ENCODE results near the gene KANK3.
"Not testable (repeated sequence)": the region's sequence is repeated elsewhere in the genome, so short reads cannot be mapped to it uniquely, and the experiment has no call there.

KANK3 gene

DNA sequence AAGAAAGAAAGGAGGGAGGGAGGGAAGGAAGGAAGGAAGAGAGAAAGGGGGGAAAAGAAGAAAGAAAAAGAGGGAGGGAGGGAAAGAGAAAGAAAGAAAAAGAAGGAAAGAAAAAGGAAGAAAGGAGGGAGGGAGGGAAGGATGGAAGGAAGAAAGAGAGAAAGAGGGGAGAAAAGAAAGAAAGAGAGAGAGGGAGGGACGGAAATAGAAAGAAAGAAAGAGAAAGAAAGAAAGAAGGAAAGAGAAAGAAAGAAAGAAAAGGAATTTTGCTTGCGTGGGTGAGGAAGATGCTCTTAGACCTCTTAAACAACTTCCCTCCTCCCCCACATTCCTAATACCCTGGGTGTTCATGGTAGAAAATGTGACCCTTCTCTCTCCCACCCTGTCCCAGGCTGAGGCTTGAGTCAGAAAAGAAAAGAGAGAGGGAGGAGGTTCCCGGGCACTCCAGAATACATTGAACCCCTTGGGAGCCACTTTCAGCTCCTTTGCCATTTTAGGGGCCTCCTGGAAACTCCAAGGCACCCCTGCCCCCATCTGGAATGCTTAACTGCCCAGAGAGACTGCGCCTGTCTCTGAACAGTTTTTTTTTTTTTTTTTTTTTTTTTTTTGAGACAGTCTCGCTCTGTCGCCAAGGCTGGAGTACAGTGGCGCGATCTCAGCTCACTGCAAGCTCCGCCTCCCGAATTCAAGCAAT lies 9.2 kb upstream of the KANK3 start:
- H3K36me3 ChIP-seq: no peaks in the 10 kb centered on the region
- peaks cover 0 to 3% (median 0%) of the 10 kb centered on the region in 11 experiments; a peak in 3 of 22 replicates for H3K27me3 ChIP-seq
- TF ChIP-seq Cebpa-rat (IDR thresholded peaks at IDR 0.05): no peak
- peaks cover 0 to 8% (median 0%) of the 10 kb centered on the region in 11 experiments; a peak in 5 of 22 replicates for H3K9me3 ChIP-seq (replicated peaks in 1 of 11)
- H3K9ac ChIP-seq: no peak overlapping the region
- no peak overlapping the region for H3K4me3 ChIP-seq
- H3K27ac ChIP-seq: no peak overlapping the region
- peaks cover 21 to 54% (median 39%) of the 10 kb centered on the region in 10 experiments for H3K4me1 ChIP-seq
- H3K4me2 ChIP-seq: peak overlapping the region in 10 of 11 experiments; percentile 1 to 41 (median 22); a peak in 10 of 22 replicates
- H4K20me1 ChIP-seq: no peaks in the 10 kb centered on the region

DNA sequence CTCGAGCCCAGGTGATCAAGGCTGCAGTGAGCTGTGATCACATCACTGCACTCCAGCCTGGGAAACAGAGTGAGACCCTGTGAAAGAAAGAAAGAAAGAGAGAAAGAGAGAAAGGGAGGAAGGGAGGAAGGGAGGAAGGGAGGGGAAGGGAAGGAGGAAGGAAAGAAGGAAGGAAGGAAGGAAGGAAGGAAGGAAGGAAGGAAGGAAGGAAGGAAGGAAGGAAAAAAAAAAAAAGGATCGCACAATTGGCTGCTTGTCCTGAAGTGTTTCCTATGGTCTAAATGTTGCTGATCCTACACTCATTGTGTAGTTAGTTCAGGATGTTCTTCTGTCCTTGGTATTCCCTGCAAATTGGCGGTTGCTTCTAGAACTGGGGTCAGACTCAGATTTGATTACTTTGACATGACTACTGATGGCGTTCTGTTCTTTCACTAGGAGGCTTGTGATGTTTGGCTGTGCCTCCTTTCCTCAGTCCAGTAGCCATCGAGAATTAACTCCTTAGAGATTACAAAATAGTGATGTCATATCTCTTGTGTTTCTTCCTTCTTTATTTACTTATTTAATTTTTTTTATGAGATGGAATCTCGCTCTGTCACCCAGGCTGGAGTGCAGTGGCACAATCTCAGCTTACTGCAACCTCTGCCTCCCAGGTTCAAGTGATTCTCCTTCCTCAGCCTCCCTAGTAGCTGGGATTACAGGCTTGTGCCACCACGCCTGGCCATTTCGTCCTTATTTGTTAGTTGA lies 6.7 kb upstream of the KANK3 start:
- H4K20me1 ChIP-seq; H3K27ac ChIP-seq; H3K4me3 ChIP-seq; H3K9me3 ChIP-seq (replicated peaks in 1 of 11); H3K27me3 ChIP-seq; H3K9ac ChIP-seq; H3K36me3 ChIP-seq: not testable (repeated sequence)
- peak overlapping the region in 7 of 11 experiments; percentile 15 to 63 (median 26); a peak in 11 of 22 replicates for H3K4me2 ChIP-seq
- peaks cover 17 to 46% (median 33%) of the 10 kb centered on the region in 10 experiments for H3K4me1 ChIP-seq

DNA sequence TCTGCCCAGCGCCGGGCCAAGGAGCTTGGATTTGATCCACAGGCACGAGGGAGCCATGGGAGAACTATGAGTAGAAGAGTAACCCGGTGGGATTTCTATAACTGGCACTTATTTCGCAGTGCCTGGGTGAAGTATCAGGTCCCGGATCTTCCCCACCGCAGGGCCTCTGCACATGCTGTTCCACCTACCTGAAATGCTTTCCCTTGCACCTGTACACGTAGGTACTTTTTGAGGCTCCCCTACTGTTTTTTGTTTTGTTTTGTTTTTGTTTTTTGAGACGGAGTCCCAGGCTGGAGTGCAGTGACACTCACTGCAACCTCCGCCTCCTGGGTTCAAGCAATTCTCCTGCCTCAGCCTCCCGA lies 402 bp upstream of the KANK3 start:
- H3K27me3 ChIP-seq: peaks cover 0 to 23% (median 4%) of the 10 kb centered on the region in 11 experiments; a peak in 10 of 22 replicates
- H3K36me3 ChIP-seq: no peaks in the 10 kb centered on the region
- no peak overlapping the region for H3K27ac ChIP-seq
- H3K9ac ChIP-seq: peak overlapping the region in 3 of 11 experiments; percentile 77 to 89 (median 79); a peak in 3 of 22 replicates
- peak overlapping the region in 6 of 10 experiments; percentile 58 to 81 (median 69); a peak in 9 of 20 replicates for H3K4me3 ChIP-seq
- peaks cover 0 to 7% (median 0%) of the 10 kb centered on the region in 11 experiments; a peak in 1 of 22 replicates for H4K20me1 ChIP-seq
- H3K4me2 ChIP-seq: peak overlapping the region; percentile 50 to 99 (median 96); a peak in 21 of 22 replicates
- peaks cover 7 to 62% (median 41%) of the 10 kb centered on the region in 10 experiments for H3K4me1 ChIP-seq
- TF ChIP-seq Cebpa-rat (IDR thresholded peaks at IDR 0.05): no peak
- H3K9me3 ChIP-seq (replicated peaks in 1 of 11): no peaks in the 10 kb centered on the region

DNA sequence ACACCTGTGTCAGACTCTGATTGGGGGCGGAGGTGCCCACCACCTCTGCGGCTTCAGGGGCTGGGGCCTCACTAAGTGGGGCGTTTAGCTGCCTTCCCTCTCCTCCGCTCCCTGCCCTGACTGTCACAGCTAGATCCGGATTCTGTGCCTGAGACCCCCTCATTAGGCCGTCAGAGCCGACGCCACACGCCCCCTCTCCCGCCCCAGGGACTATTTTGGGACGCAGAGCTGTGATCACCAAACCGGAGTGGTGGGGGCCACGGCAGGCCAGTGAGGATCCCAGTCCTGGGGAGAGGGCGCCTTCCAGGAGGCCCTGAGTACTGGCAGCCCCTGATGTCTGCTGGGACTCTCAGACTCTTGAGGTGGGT lies 762 bp downstream of the KANK3 start:
- H3K4me2 ChIP-seq: peak overlapping the region in 10 of 11 experiments; percentile 85 to 99 (median 98); a peak in 21 of 22 replicates
- peaks cover 0 to 7% (median 0%) of the 10 kb centered on the region in 11 experiments; a peak in 1 of 22 replicates for H4K20me1 ChIP-seq
- H3K27ac ChIP-seq: peak overlapping the region in 5 of 11 experiments; percentile 40 to 95 (median 80); a peak in 7 of 22 replicates
- H3K9me3 ChIP-seq (replicated peaks in 1 of 11): no peaks in the 10 kb centered on the region
- peaks cover 13 to 60% (median 40%) of the 10 kb centered on the region in 10 experiments for H3K4me1 ChIP-seq
- no peak for TF ChIP-seq Cebpa-rat (IDR thresholded peaks at IDR 0.05)
- peak overlapping the region in 9 of 10 experiments; percentile 63 to 81 (median 71); a peak in 14 of 20 replicates for H3K4me3 ChIP-seq
- H3K9ac ChIP-seq: peak overlapping the region in 9 of 11 experiments; percentile 32 to 89 (median 70); a peak in 13 of 22 replicates
- peaks cover 0 to 24% (median 4%) of the 10 kb centered on the region in 11 experiments; a peak in 10 of 22 replicates for H3K27me3 ChIP-seq
- H3K36me3 ChIP-seq: no peaks in the 10 kb centered on the region

DNA sequence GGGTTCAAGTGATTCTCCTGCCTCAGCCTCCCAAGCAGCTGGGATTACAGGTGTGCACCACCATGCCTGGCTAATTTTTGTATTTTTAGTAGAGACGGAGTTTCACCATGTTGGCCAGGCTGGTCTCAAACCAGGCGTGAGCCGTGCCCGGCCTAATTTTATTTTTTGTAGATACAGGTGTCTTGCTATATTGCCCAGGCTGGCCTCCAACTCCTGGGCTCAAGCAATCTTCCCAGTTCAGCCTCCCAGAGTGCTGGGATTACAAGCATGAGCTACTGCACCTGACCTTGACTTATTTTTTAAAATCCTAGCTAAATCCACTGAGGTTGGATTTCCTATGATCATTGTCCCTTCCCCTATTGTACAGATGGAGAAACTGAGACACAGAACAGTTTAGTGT lies 1.6 kb downstream of the KANK3 start:
- H3K27me3 ChIP-seq: peaks cover 0 to 32% (median 7%) of the 10 kb centered on the region in 11 experiments; a peak in 14 of 22 replicates
- not testable (repeated sequence) for H3K4me3 ChIP-seq; H3K9me3 ChIP-seq (replicated peaks in 1 of 11); H4K20me1 ChIP-seq; H3K36me3 ChIP-seq; H3K9ac ChIP-seq
- peaks cover 20 to 64% (median 46%) of the 10 kb centered on the region in 10 experiments for H3K4me1 ChIP-seq
- peak overlapping the region in 1 of 11 experiments; percentile 95; a peak in 2 of 22 replicates for H3K27ac ChIP-seq
- H3K4me2 ChIP-seq: peak overlapping the region in 7 of 11 experiments; percentile 85 to 99 (median 98); a peak in 10 of 22 replicates

DNA sequence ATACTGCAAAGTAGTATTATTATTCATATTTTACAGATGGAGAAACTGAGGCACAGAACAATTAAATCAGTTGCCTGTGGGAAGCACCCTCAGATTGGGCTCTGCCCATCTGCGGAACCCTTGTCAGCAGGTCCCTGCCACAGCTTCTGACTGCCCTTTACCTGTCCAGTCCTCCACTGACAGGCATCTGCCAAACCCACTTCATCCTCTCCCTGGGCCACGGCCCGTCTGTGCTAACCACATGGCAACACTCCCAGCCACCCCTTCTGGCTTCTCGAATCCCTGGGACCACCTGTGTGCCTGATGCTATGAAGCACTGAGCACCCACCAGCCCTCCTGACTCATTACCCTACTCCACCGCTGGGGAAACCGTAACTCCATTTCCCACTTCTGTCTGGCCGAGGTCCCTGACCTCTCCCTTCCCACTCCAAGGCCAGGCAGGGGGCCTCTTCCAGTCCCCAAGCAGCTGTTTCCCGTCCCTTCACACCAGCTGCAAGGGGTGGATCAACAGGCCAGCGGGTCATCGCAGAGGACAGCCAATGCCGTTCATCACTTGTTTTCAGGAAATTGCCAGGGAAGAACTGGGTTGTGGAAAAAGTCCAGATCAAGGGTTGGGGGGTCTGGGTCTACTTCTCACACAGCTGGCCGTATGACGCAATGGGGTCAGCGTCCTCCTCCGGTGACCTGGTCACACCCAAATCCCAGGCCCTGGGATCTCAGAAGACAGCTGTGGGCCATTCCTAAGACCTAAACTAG lies 2.5 kb downstream of the KANK3 start:
- peaks cover 0 to 11% (median 0%) of the 10 kb centered on the region in 11 experiments; a peak in 4 of 22 replicates for H4K20me1 ChIP-seq
- H3K9ac ChIP-seq: no peak overlapping the region; a peak in 1 of 22 replicates
- H3K27ac ChIP-seq: 0 out of 22 replicates have a peak overlapping the region, but pooled peaks of 1 of the 11 experiments have one; percentile 12
- no peak overlapping the region for H3K4me3 ChIP-seq
- no peaks in the 10 kb centered on the region for H3K9me3 ChIP-seq (replicated peaks in 1 of 11)
- peaks cover 8 to 42% (median 17%) of the 10 kb centered on the region in 11 experiments for H3K27me3 ChIP-seq
- peak overlapping the region; percentile 4 to 98 (median 53); a peak in 20 of 22 replicates for H3K4me2 ChIP-seq
- H3K36me3 ChIP-seq: no peaks in the 10 kb centered on the region
- TF ChIP-seq Cebpa-rat (IDR thresholded peaks at IDR 0.05): no peak
- peaks cover 24 to 73% (median 56%) of the 10 kb centered on the region in 10 experiments for H3K4me1 ChIP-seq

DNA sequence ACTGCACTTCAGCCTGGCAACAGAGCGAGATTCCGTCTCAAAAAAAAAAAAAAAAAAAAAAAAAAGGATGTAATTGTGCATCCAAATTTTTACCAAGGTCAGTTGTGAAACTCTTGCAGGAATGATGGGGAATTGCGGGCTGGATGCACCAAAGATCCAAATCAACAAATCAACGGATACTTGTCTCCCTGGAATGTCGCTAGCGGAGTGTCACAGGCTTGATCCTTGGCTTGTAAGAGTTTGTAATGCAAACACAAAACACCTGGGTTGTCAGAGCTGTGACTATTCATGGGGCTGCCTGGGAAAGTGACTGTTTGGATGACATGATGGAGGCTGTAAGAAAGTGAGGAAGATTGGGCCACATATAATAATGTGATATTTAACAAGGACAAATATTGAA lies 4.2 kb downstream of the KANK3 start:
- no peak for TF ChIP-seq Cebpa-rat (IDR thresholded peaks at IDR 0.05)
- no peaks in the 10 kb centered on the region for H3K9me3 ChIP-seq (replicated peaks in 1 of 11)
- H3K4me1 ChIP-seq: peaks cover 33 to 77% (median 62%) of the 10 kb centered on the region in 10 experiments
- H3K4me3 ChIP-seq: no peak overlapping the region
- no peak overlapping the region for H3K4me2 ChIP-seq
- no peak overlapping the region for H3K9ac ChIP-seq
- H4K20me1 ChIP-seq: peaks cover 0 to 27% (median 8%) of the 10 kb centered on the region in 11 experiments; a peak in 10 of 22 replicates
- H3K27me3 ChIP-seq: peaks cover 25 to 58% (median 34%) of the 10 kb centered on the region in 11 experiments
- H3K36me3 ChIP-seq: no peaks in the 10 kb centered on the region
- H3K27ac ChIP-seq: no peak overlapping the region

DNA sequence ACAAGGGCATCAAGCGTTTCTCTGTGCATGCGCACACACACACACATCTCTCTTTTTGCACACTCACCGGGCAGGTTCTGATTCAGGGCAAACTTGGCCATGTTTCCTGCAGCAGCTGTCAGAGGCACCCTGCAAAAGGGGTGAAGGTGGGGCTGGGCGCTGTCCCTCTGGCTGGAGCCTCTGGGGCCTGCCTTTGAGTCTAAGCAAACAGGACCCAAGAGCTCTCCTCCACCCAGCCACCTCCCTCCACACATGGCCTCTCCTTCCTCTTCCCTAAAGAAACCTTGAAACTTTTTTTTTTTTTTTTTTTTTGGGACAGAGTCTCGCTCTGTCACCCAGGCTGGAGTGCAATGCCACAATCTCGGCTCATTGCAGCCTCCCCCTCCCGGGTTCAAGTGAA lies 5.3 kb downstream of the KANK3 start:
- no peak overlapping the region for H3K4me3 ChIP-seq
- no peak overlapping the region for H3K9ac ChIP-seq
- TF ChIP-seq Cebpa-rat (IDR thresholded peaks at IDR 0.05): no peak
- no peaks in the 10 kb centered on the region for H3K36me3 ChIP-seq
- H3K4me2 ChIP-seq: peak overlapping the region in 10 of 11 experiments; percentile 4 to 99 (median 94); a peak in 16 of 22 replicates
- H3K4me1 ChIP-seq: peaks cover 33 to 68% (median 58%) of the 10 kb centered on the region in 10 experiments
- peaks cover 31 to 64% (median 39%) of the 10 kb centered on the region in 11 experiments for H3K27me3 ChIP-seq
- H3K27ac ChIP-seq: no peak overlapping the region
- no peaks in the 10 kb centered on the region for H3K9me3 ChIP-seq (replicated peaks in 1 of 11)
- H4K20me1 ChIP-seq: peaks cover 0 to 36% (median 8%) of the 10 kb centered on the region in 11 experiments; a peak in 10 of 22 replicates
